Lung (tissue), 12 donors: ENCODE measurements around the gene PHACTR1. TPM values are rescaled to one million over a fixed set of nuclear protein-coding genes. Genes with fewer than 3 reads are reported as not detected.

Experiments
- ATAC-seq: fragments of 200-7000 bp; cut with Tn5 transposase; one replicate; pipeline ENCODE4 v1.9.1; 2020; ENCODE audit warnings: moderate number of reproducible peaks; ENCODE audit not compliant: insufficient read depth, low FRiP score
- DNase-seq, 3 donors: peaks; one replicate each; pipeline ENCODE4 v3.0.0-alpha.2; 2013 to 2017
- H3K27ac ChIP-seq, 2 donors: one replicate each; pipeline ENCODE4 v1.5.1; 2013; ENCODE audit warnings: mild to moderate bottlenecking in 2 of 2, moderate library complexity in 2 of 2, control low read depth in 1 of 2, inconsistent platforms in 1 of 2, low read depth in 1 of 2, low read length in 1 of 2
- H3K27me3 ChIP-seq, 3 donors: one replicate each; pipeline ENCODE4 v1.5.1; 2013; ENCODE audit warnings: low read length in 2 of 3; ENCODE audit not compliant: control insufficient read depth in 3 of 3, insufficient read depth in 3 of 3
- H3K36me3 ChIP-seq, 4 donors: one replicate each; pipeline ENCODE4 v1.5.1; 2013; ENCODE audit warnings: low read length in 4 of 4, mild to moderate bottlenecking in 1 of 4, moderate library complexity in 1 of 4; ENCODE audit not compliant: control insufficient read depth in 4 of 4, insufficient read depth in 4 of 4
- H3K4me1 ChIP-seq, 5 donors: one replicate each; pipeline ENCODE4 v1.5.1; 2013; ENCODE audit warnings: low read length in 5 of 5, mild to moderate bottlenecking in 2 of 5, moderate library complexity in 1 of 5; ENCODE audit not compliant: control insufficient read depth in 5 of 5, insufficient read depth in 5 of 5
- H3K4me3 ChIP-seq: one replicate; pipeline ENCODE4 v1.5.1; 2013; ENCODE audit warnings: mild to moderate bottlenecking, control low read depth, moderate library complexity
- H3K9ac ChIP-seq, 2 donors: one replicate each; pipeline ENCODE4 v1.5.1; 2013; ENCODE audit warnings: low read length in 2 of 2, control low read depth in 1 of 2; ENCODE audit not compliant: insufficient read depth in 1 of 2
- H3K9me3 ChIP-seq, 4 donors: one replicate each; pipeline ENCODE4 v1.5.1; 2013; ENCODE audit warnings: low read length in 3 of 4, mild to moderate bottlenecking in 1 of 4, moderate library complexity in 1 of 4; ENCODE audit not compliant: control insufficient read depth in 4 of 4, insufficient read depth in 3 of 4
- CTCF ChIP-seq: IDR thresholded peaks from 2 replicates; pipeline ENCODE4 v1.5.1; 2012; ENCODE audit warnings: mild to moderate bottlenecking; ENCODE audit errors: control extremely low read depth, extremely low read depth
- WGBS, 2 donors: extraction: QIAGEN DNeasy Blood & Tissue Kit; methylation state at CpG; one replicate each; pipeline ENCODE4 v1.1.7; 2013; 5-methylcytosine and 5-hydroxymethylcytosine counted together
- polyA plus RNA-seq, 2 donors: library from polyadenylated mRNA; stranded (reverse); fragments of 200-250 nt; gene quantifications; one replicate each; pipeline ENCODE4 v1.2.1, GENCODE V29; 2013
- total RNA-seq, 2 donors: library from RNA; depleted of rRNA in 1 of 2; stranded (reverse); fragments of >200 nt in 1 of 2; gene quantifications; one replicate each; pipeline ENCODE4 v1.2.1, GENCODE V29; 2014 to 2021
- donor health status: control.
- donor health status: control.
- donor health status: Bipolar disorder and iron deficiency.
- donor health status: healthy.
- donor health status: DM: yes; HTN: yes; CAD: no.

Gene PHACTR1
- total and polyA plus RNA-seq, 4 donors: 16.3 to 58.8 (median 41.9) TPM

- H3K9me3 ChIP-seq: no peaks in the 10 kb centered on the region
- no peak for ATAC-seq
- H3K9ac ChIP-seq: no peak overlapping the region
- H3K4me3 ChIP-seq: no peak overlapping the region
- TF ChIP-seq CTCF: no peak
- DNase-seq: no peak
- WGBS, 2 donors: 0 to 64% methylated on average over 1 of the region's 1 CpG
- no peak overlapping the region for H3K27ac ChIP-seq
- H3K4me1 ChIP-seq: peaks cover 0 to 13% (median 0%) of the 10 kb centered on the region in 5 donors
- no peaks in the 10 kb centered on the region for H3K27me3 ChIP-seq
- peaks cover 9 to 40% (median 12%) of the 10 kb centered on the region in 4 donors for H3K36me3 ChIP-seq
Measured at GRCh38 chr6:13311155-13311554, 594.6 kb downstream of the PHACTR1 start.

GRCh38 chr6:13314806-13315205 lies 598.2 kb downstream of the PHACTR1 start:
- Histone ChIP-seq H3K4me1 (peaks cover 0 to 2% (median 0%) of the 10 kb centered on the region in 5 donors), H3K4me3 (no peak overlapping the region), H3K36me3 (peaks cover 18 to 36% (median 22%) of the 10 kb centered on the region in 4 donors), H3K27me3 (no peaks in the 10 kb centered on the region), H3K9ac (no peak overlapping the region), H3K9me3 (no peaks in the 10 kb centered on the region), H3K27ac (no peak overlapping the region)
- TF ChIP-seq CTCF: no peak
- ATAC-seq (no peak), DNase-seq (no peak)

- Histone ChIP-seq H3K4me1 (peaks cover 0 to 1% (median 0%) of the 10 kb centered on the region in 5 donors), H3K9me3 (no peaks in the 10 kb centered on the region), H3K27me3 (no peaks in the 10 kb centered on the region), H3K4me3 (no peak overlapping the region), H3K27ac (no peak overlapping the region), H3K9ac (no peak overlapping the region), H3K36me3 (peaks cover 25 to 47% (median 29%) of the 10 kb centered on the region in 4 donors)
- 93% methylated on average over 5 of the region's 5 CpGs for WGBS, 2 donors
- TF ChIP-seq CTCF: no peak
- DNase-seq: no peak
- no peak for ATAC-seq
Measured at GRCh38 chr6:13315896-13316295, 599.3 kb downstream of the PHACTR1 start.

GRCh38 chr6:13318821-13319220 lies 602.3 kb downstream of the PHACTR1 start:
- no peak for TF ChIP-seq CTCF
- 88 to 94% methylated on average over 2 of the region's 2 CpGs for WGBS, 2 donors
- no peak overlapping the region for H3K4me3 ChIP-seq
- DNase-seq: no peak
- H3K4me1 ChIP-seq: peaks cover 0 to 1% (median 0%) of the 10 kb centered on the region in 5 donors
- H3K9me3 ChIP-seq: no peaks in the 10 kb centered on the region
- H3K27me3 ChIP-seq: no peaks in the 10 kb centered on the region
- no peak overlapping the region for H3K9ac ChIP-seq
- no peak overlapping the region for H3K27ac ChIP-seq
- peaks cover 32 to 51% (median 41%) of the 10 kb centered on the region in 4 donors for H3K36me3 ChIP-seq
- ATAC-seq: no peak
